Progenitor cell of endocrine pancreas (in vitro differentiated cells): Measurements from ENCODE around the gene SAMD4A. TPM values are rescaled to one million over a fixed set of nuclear protein-coding genes. Genes with fewer than 3 reads are reported as not detected.

Experiments
- DNase-seq: peaks from one replicate; pipeline ENCODE4 v3.0.0; 2021; ENCODE audit warnings: low spot score; ENCODE audit not compliant: unreplicated experiment
- H3K27ac Mint-ChIP-seq: 2 replicates; pipeline ENCODE4 v1.8.0; 2021; ENCODE audit warnings: mild to moderate bottlenecking, moderate library complexity, mixed read lengths
- H3K27me3 Mint-ChIP-seq: 2 replicates; pipeline ENCODE4 v1.8.0; 2021; ENCODE audit warnings: mixed read lengths
- H3K36me3 Mint-ChIP-seq: 2 replicates; pipeline ENCODE4 v1.8.0; 2022; ENCODE audit warnings: mixed read lengths; ENCODE audit not compliant: insufficient read depth
- H3K4me1 Mint-ChIP-seq: 2 replicates; pipeline ENCODE4 v1.8.0; 2021; ENCODE audit warnings: low read depth, mixed read lengths
- H3K4me3 Mint-ChIP-seq: 2 replicates; pipeline ENCODE4 v1.8.0; 2021; ENCODE audit warnings: low read depth, mild to moderate bottlenecking, moderate library complexity, mixed read lengths
- H3K9me3 Mint-ChIP-seq: 2 replicates; pipeline ENCODE4 v1.8.0; 2021; ENCODE audit warnings: low read depth, mixed read lengths
- CTCF ChIP-seq: fragments of 200-600 bp; sonication (generic); IDR thresholded peaks from one replicate; pipeline ENCODE4 v1.5.0; 2021; ENCODE audit warnings: antibody characterized with exemption, mild to moderate bottlenecking; ENCODE audit not compliant: unreplicated experiment
- total RNA-seq: library from RNA; stranded (reverse); gene quantifications from 2 replicates; pipeline ENCODE4 v1.2.1, GENCODE V29; 2021

Gene SAMD4A
- total RNA-seq, 1 donor from 2014 or later = 9.1 TPM

GRCh38 chr14:54758041-54758440 lies 191.1 kb downstream of the SAMD4A start:
- TF ChIP-seq CTCF = no peak
- no peak for DNase-seq
- H3K27me3 Mint-ChIP-seq = peaks cover 4% of the 10 kb centered on the region
- no peak overlapping the region for H3K27ac Mint-ChIP-seq
- no peak overlapping the region for H3K4me3 Mint-ChIP-seq
- no peaks in the 10 kb centered on the region for H3K9me3 Mint-ChIP-seq
- no peaks in the 10 kb centered on the region for H3K36me3 Mint-ChIP-seq
- H3K4me1 Mint-ChIP-seq = no peaks in the 10 kb centered on the region

- peaks cover 1% of the 10 kb centered on the region for H3K27me3 Mint-ChIP-seq
- H3K27ac Mint-ChIP-seq = no peak overlapping the region
- peaks cover 3% of the 10 kb centered on the region for H3K36me3 Mint-ChIP-seq
- no peak for DNase-seq
- no peaks in the 10 kb centered on the region for H3K9me3 Mint-ChIP-seq
- no peak overlapping the region for H3K4me3 Mint-ChIP-seq
- TF ChIP-seq CTCF = no peak
- no peaks in the 10 kb centered on the region for H3K4me1 Mint-ChIP-seq
Measured at GRCh38 chr14:54759982-54760585, 193.2 kb downstream of the SAMD4A start.

- no peak for TF ChIP-seq CTCF
- no peaks in the 10 kb centered on the region for H3K4me1 Mint-ChIP-seq
- H3K27ac Mint-ChIP-seq = no peak overlapping the region
Measured at GRCh38 chr14:54760866-54761575, 194.1 kb downstream of the SAMD4A start.

GRCh38 chr14:54761835-54762234 lies 194.9 kb downstream of the SAMD4A start:
- no peak for TF ChIP-seq CTCF
- peaks cover 4% of the 10 kb centered on the region for H3K36me3 Mint-ChIP-seq
- DNase-seq = no peak
- H3K9me3 Mint-ChIP-seq = no peaks in the 10 kb centered on the region
- no peaks in the 10 kb centered on the region for H3K4me1 Mint-ChIP-seq
- peaks cover 4% of the 10 kb centered on the region for H3K27me3 Mint-ChIP-seq
- H3K27ac Mint-ChIP-seq = no peak overlapping the region
- no peak overlapping the region for H3K4me3 Mint-ChIP-seq

More at GRCh38 chr14:54760866-54761575, 194.1 kb downstream of the SAMD4A start:
- no peak for DNase-seq
- H3K4me3 Mint-ChIP-seq = no peak overlapping the region
- peaks cover 1% of the 10 kb centered on the region for H3K27me3 Mint-ChIP-seq
- no peaks in the 10 kb centered on the region for H3K9me3 Mint-ChIP-seq
- H3K36me3 Mint-ChIP-seq = peaks cover 4% of the 10 kb centered on the region

- peaks cover 4% of the 10 kb centered on the region for H3K27me3 Mint-ChIP-seq
- no peak for DNase-seq
- no peak for TF ChIP-seq CTCF
- no peaks in the 10 kb centered on the region for H3K9me3 Mint-ChIP-seq
- no peaks in the 10 kb centered on the region for H3K4me1 Mint-ChIP-seq
- H3K4me3 Mint-ChIP-seq = no peak overlapping the region
- H3K36me3 Mint-ChIP-seq = peaks cover 4% of the 10 kb centered on the region
- no peak overlapping the region for H3K27ac Mint-ChIP-seq
Measured at GRCh38 chr14:54762296-54762695, 195.4 kb downstream of the SAMD4A start.
